Measurements from ENCODE around the gene MIEF1.
"Not testable (repeated sequence)": the region's sequence is repeated elsewhere in the genome, so short reads cannot be mapped to it uniquely, and the experiment has no call there.

MIEF1 gene

DNA sequence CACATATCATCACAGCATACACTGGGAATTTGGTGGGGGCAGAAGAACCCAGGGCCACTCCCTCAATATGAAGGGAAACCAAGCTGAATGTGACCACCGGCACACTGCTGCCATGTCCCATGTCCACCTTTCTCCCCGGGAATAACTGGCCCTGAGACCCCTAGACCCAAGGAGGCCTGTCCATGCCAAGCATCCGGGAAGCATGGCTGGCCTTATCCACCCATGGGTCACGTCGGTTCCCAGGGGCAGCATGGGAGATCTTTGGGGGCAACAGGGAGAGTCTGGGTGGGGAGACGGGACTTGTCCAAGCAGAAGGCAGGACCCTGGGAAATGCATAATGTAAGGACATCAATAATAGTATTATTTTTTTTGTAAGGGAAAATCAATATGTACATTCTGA lies 10.4 kb upstream of the MIEF1 start:
- H3K4me3 Mint-ChIP-seq = no peak overlapping the region
- H3K27ac Mint-ChIP-seq = no peak overlapping the region
- no peaks in the 10 kb centered on the region for H3K36me3 Mint-ChIP-seq (ENCODE audit: low read depth)
- DNase-seq = no peak
- H3K4me1 Mint-ChIP-seq (ENCODE audit: low read depth) = peaks cover 13% of the 10 kb centered on the region
- no peaks in the 10 kb centered on the region for H3K9me3 Mint-ChIP-seq
- H3K27me3 Mint-ChIP-seq = no peaks in the 10 kb centered on the region

DNA sequence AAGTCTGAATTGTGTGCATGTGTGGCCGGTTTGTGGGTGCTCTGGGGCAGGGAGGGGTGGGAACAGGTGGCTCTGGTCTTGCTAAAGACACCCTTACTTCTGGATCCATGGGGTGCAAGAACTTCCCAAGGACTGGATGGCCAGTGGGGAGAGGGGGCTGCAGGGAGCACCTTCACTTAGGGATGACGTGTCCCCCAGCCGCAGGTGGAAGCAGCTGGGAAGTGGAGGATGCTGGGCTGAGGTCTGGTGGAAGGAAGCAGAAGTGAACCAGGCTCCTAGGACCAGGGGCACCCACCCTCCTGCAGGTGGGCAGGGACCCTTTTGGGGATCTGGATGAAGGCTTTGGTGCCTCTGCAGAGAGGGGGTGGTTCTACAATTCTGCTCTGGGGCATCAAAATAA lies 9.9 kb upstream of the MIEF1 start:
- Mint-ChIP-seq H3K4me1 (ENCODE audit: low read depth) (peaks cover 13% of the 10 kb centered on the region), H3K4me3 (no peak overlapping the region), H3K27me3 (no peaks in the 10 kb centered on the region), H3K9me3 (no peaks in the 10 kb centered on the region), H3K27ac (no peak overlapping the region), H3K36me3 (ENCODE audit: low read depth) (no peaks in the 10 kb centered on the region)
- DNase-seq = no peak

DNA sequence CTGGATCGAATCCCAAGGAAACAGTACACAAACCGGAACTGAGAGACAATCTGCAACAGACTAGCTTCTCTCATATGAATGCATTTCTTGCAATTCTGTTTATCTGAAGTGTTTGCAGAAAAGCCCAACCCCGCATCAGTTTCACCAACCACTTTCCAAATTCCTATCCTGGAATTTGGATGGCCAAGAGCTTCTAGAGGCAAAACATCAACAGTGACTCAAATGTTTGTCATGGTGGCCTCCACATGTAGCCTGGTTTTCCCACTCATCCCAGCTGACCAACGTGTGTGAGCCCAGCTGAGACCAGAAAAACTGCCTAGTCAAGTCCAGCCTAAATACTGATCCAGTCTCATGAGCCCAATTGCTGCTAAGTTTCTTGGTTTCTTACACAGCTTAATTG lies 8.3 kb upstream of the MIEF1 start:
- no peak overlapping the region for H3K27ac Mint-ChIP-seq
- no peak for DNase-seq
- H3K36me3 Mint-ChIP-seq (ENCODE audit: low read depth) = no peaks in the 10 kb centered on the region
- no peaks in the 10 kb centered on the region for H3K9me3 Mint-ChIP-seq
- H3K4me1 Mint-ChIP-seq (ENCODE audit: low read depth) = peaks cover 14% of the 10 kb centered on the region
- H3K27me3 Mint-ChIP-seq = no peaks in the 10 kb centered on the region
- H3K4me3 Mint-ChIP-seq = no peak overlapping the region

DNA sequence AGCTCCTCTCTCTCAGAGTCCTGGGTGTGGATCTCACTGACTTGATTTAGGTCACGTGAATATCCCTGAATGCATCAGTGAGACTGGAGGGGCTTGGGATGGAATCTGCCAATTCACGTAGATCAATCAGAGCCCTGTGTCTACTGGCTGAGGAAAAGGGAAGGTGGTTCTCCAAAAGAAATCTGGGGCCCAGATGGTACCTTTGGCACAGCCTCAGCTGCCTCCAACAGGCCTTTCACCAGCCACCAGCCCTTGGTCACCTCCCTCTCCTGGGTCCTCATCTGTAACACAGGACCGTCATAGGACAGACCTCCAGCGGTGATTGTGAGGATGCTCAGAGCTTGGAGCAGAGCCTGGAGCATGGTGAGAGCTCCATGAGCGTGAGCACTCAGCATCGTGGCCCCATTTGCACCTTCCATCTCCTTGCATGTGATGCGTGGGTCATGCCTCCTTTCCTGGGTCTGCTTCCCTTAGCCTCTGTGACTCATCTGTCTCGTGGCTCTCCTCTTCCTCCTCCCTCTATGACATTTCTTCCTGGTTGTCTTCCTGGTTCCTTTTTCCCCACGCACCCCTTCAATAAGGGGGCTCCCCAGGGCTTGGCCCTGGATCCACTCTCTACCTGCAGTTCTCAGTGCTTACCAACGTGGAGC lies 7.5 kb upstream of the MIEF1 start:
- no peak overlapping the region for H3K27ac Mint-ChIP-seq
- H3K36me3 Mint-ChIP-seq (ENCODE audit: low read depth) = no peaks in the 10 kb centered on the region

DNA sequence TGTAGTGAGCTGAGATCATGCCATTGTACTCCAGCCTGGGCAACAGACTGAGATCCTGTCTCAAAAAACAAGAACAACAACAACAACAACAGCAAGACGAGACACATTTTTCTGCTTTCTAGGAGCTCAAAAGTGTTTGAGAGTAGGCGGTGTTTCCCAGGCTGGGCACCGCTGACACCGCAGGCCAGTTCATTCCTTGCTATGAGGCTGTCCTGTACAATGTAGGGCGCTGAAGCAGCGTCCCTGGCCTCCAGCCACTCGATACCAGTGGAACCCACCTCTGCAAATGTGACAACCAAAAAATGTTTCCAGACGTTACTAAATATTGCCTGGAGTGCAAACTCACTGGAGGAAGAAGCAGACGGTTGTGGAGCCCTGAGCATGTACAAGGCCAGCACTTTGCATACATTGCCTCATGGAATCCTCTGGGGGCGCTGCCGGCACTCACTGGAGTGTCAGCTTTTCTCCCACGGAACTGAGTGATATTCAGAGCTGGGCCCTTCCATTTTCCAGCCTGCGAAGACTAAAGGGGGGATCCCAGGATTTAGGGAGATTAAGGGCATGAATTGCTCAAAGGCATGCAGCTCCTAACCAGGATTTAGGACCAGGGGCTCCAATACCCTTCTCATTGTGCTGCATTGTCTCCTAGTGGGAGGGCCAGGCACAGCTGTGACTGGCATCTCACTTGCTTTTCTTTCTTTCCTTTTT lies 5.8 kb upstream of the MIEF1 start:
- H3K4me3 Mint-ChIP-seq = no peak overlapping the region
- peak; percentile 73 for DNase-seq
- no peaks in the 10 kb centered on the region for H3K36me3 Mint-ChIP-seq (ENCODE audit: low read depth)
- no peak overlapping the region for H3K27ac Mint-ChIP-seq
- H3K9me3 Mint-ChIP-seq = no peaks in the 10 kb centered on the region
- H3K27me3 Mint-ChIP-seq = no peaks in the 10 kb centered on the region
- peaks cover 7% of the 10 kb centered on the region for H3K4me1 Mint-ChIP-seq (ENCODE audit: low read depth)

More for the DNA sequence above, 7.5 kb upstream of the MIEF1 start:
- Mint-ChIP-seq H3K4me1 (ENCODE audit: low read depth) (peaks cover 14% of the 10 kb centered on the region), H3K9me3 (no peaks in the 10 kb centered on the region), H3K27me3 (no peaks in the 10 kb centered on the region), H3K4me3 (no peak overlapping the region)
- DNase-seq = no peak

DNA sequence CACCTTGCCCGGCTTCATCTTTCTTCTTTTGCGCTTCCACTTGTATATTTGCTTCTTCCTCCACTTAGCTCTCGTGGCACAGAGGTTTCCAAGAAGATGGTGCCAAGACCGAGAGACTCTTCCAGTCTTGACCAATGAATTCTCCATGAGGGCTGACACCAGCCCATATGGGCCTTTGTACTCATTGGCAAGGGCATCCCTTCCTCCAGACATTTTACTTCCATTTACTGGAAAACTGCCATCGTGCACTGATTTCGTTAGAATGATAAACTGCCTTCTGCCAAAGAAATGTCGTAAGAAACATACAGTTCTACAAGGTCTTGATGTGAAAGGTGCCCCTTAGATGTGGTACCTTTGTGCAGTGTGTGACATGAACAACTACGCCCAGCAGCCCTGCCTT lies 4.7 kb upstream of the MIEF1 start:
- no peak for DNase-seq
- Mint-ChIP-seq H3K9me3 (no peaks in the 10 kb centered on the region), H3K27me3 (no peaks in the 10 kb centered on the region), H3K36me3 (ENCODE audit: low read depth) (peaks cover 3% of the 10 kb centered on the region), H3K27ac (no peak overlapping the region), H3K4me1 (ENCODE audit: low read depth) (peaks cover 11% of the 10 kb centered on the region), H3K4me3 (no peak overlapping the region)

DNA sequence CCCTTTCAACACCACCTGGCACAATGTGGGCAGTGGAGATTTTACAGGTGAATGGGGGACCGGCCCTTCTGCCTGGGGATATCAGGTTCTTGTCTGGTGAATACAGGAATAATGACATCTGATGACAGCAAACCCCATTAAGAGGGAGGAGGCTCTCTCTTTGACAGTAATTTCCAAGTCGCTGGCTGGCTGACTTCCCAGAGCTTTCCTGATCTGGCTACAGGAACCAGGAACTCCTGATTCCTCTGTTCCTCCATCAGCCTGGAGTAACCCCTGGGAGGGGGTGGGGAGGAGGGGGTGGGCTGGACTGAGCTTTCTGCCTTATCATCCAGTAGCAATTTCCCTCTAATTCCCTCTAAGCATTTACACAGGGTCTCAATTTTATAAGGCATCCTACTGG lies 3.7 kb upstream of the MIEF1 start:
- no peak overlapping the region for H3K27ac Mint-ChIP-seq
- H3K9me3 Mint-ChIP-seq = no peaks in the 10 kb centered on the region
- peaks cover 13% of the 10 kb centered on the region for H3K4me1 Mint-ChIP-seq (ENCODE audit: low read depth)
- no peak overlapping the region for H3K4me3 Mint-ChIP-seq
- no peaks in the 10 kb centered on the region for H3K27me3 Mint-ChIP-seq
- DNase-seq = no peak
- peaks cover 11% of the 10 kb centered on the region for H3K36me3 Mint-ChIP-seq (ENCODE audit: low read depth)

DNA sequence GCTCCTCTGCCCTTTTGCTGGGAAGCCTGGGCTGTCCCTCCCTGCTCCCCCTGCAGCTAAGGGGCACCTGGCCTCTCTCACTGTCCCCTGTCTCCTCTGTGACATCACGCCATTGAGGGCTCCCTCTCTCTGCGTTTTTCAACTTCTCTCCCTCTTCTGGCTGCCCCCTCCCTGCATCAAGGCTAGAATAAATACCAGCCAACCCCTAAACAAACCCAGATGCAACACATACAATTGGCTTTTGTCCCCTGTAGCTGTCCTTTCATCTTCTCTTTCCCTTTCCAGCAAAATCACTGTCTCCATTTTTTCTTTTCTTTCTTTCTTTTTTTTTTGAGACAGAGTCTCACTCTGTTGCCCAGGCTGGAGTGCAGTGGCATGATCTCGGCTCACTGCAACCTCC lies 3.3 kb upstream of the MIEF1 start:
- H3K4me1 Mint-ChIP-seq (ENCODE audit: low read depth) = peaks cover 15% of the 10 kb centered on the region
- no peak for DNase-seq
- H3K27me3 Mint-ChIP-seq = no peaks in the 10 kb centered on the region
- peaks cover 16% of the 10 kb centered on the region for H3K36me3 Mint-ChIP-seq (ENCODE audit: low read depth)
- no peaks in the 10 kb centered on the region for H3K9me3 Mint-ChIP-seq
- no peak overlapping the region for H3K4me3 Mint-ChIP-seq
- no peak overlapping the region for H3K27ac Mint-ChIP-seq

DNA sequence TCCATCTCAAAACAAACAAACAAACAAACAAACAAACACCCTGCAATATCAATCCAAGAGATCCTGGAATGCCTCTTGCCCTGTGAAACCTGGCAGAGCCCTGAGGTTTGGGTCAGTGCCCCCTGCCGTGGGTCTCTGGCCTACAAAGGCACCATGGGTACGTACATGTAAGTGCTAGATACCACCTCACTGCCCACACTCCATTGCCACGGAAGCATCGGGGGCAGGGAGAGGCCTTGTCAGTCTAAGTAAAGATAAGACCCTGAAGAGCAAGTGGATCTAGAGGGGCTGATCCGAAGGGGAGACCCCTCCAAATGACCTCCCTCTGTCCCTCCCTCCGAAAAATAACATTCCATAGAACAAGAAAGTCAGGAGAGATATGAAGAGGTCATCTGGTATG lies 2.0 kb upstream of the MIEF1 start:
- Mint-ChIP-seq H3K4me1 (ENCODE audit: low read depth) (peaks cover 25% of the 10 kb centered on the region), H3K36me3 (ENCODE audit: low read depth) (peaks cover 26% of the 10 kb centered on the region), H3K27ac (no peak overlapping the region), H3K9me3 (no peaks in the 10 kb centered on the region), H3K27me3 (no peaks in the 10 kb centered on the region), H3K4me3 (no peak overlapping the region)
- DNase-seq = no peak

DNA sequence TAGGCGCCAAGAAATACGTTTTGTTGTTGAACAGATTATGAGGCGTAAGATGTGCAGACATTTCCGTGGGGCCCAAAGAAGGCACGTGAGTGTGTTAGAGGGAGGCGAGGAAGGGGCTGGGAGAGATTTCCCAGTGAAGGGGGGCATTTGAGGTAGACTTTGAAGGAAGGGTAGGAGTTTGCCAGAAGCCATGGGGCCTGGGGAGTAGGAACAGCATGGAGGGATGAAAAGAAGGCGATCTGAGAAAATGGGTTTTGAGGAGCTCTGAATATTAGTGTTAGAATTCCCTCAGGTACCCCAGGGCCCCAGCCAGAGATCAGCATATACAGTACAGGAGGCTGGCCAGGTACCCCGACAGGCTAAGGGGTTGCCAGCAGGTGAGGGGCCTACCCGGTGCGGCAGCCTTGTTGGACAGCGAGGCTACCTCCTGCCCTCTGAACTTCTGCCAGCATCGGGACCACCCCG lies 414 bp upstream of the MIEF1 start:
- DNase-seq = no peak
- H3K9me3 Mint-ChIP-seq = no peaks in the 10 kb centered on the region
- peaks cover 41% of the 10 kb centered on the region for H3K36me3 Mint-ChIP-seq (ENCODE audit: low read depth)
- peak overlapping the region; percentile 85 for H3K4me3 Mint-ChIP-seq
- peak overlapping the region; percentile 98 for H3K27ac Mint-ChIP-seq
- H3K4me1 Mint-ChIP-seq (ENCODE audit: low read depth) = peaks cover 36% of the 10 kb centered on the region
- no peaks in the 10 kb centered on the region for H3K27me3 Mint-ChIP-seq

DNA sequence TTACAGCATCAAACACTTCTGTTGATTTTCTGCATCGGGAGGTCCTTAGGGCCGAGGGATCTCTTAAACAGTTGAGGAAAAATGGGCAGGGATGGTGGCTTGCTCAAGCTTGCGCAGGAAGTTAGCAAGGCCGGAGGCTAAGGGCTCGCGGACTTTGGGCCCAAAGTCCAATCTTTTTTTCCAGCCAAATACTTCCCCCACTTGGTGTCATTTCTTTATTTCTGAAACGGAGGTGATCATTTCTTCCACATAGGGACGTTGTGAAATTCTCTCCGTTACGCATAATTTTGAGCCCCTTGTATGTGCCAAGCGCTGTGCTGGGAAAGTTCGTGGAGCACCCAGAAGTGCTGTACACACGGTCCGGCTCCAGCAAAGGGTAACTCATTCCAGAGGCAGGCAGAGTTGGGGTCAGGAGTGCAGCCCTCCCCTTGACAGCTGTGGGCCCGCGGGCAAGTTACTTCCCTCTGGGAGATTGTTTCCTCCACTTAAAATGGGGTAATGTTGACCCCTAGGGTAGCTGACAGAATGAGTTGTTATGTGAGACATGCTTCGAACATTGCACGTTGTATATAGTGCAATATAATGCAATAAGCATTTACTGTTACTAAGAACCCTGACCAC lies 809 bp downstream of the MIEF1 start:
- H3K27ac Mint-ChIP-seq = peak overlapping the region; percentile 98
- H3K4me1 Mint-ChIP-seq (ENCODE audit: low read depth) = peaks cover 39% of the 10 kb centered on the region
- H3K36me3 Mint-ChIP-seq (ENCODE audit: low read depth) = peaks cover 51% of the 10 kb centered on the region
- H3K9me3 Mint-ChIP-seq = no peaks in the 10 kb centered on the region
- no peak for DNase-seq
- no peaks in the 10 kb centered on the region for H3K27me3 Mint-ChIP-seq
- peak overlapping the region; percentile 85 for H3K4me3 Mint-ChIP-seq

DNA sequence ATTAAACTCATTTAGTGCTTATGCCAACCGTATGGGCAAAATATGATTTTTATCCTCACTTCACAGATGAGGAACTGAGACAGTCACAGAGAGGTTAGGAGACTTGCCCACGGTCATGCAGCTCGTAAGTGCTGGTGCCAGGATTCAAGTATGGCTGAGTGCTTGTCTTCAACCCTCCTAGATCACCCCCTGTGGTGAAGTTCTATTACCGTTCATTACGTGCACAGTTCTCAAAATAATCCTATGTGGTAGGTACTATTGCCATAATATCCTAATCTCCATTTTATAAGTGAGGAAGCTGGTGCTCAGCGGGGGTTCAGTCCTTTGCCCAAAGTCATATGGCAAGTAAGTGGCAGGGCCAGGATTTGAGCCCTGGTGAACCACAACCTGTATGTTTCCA lies 1.5 kb downstream of the MIEF1 start:
- Mint-ChIP-seq H3K36me3 (ENCODE audit: low read depth) (peaks cover 59% of the 10 kb centered on the region), H3K4me3 (peak overlapping the region; percentile 85), H3K9me3 (no peaks in the 10 kb centered on the region), H3K27me3 (no peaks in the 10 kb centered on the region), H3K27ac (peak overlapping the region; percentile 98), H3K4me1 (ENCODE audit: low read depth) (peaks cover 44% of the 10 kb centered on the region)
- DNase-seq = no peak

DNA sequence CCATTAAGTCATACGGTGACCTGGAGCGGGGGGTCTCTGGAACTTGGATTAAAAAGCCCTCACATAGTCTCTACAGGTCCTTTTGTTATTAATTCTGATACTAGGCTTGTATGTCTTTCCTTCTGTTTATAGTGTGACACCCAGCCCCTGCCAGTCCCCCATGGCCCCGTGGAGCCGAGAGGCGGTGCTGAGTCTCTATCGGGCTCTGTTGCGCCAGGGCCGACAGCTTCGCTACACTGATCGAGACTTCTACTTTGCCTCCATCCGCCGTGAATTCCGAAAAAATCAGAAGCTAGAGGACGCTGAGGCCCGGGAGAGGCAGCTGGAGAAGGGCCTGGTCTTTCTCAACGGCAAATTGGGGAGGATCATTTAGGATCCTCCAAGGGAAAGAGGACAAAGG lies 2.0 kb downstream of the MIEF1 start:
- H3K27me3 Mint-ChIP-seq = no peaks in the 10 kb centered on the region
- DNase-seq = no peak
- peak overlapping the region; percentile 85 for H3K4me3 Mint-ChIP-seq
- peaks cover 45% of the 10 kb centered on the region for H3K4me1 Mint-ChIP-seq (ENCODE audit: low read depth)
- H3K9me3 Mint-ChIP-seq = no peaks in the 10 kb centered on the region
- H3K36me3 Mint-ChIP-seq (ENCODE audit: low read depth) = peaks cover 62% of the 10 kb centered on the region
- peak overlapping the region; percentile 98 for H3K27ac Mint-ChIP-seq

DNA sequence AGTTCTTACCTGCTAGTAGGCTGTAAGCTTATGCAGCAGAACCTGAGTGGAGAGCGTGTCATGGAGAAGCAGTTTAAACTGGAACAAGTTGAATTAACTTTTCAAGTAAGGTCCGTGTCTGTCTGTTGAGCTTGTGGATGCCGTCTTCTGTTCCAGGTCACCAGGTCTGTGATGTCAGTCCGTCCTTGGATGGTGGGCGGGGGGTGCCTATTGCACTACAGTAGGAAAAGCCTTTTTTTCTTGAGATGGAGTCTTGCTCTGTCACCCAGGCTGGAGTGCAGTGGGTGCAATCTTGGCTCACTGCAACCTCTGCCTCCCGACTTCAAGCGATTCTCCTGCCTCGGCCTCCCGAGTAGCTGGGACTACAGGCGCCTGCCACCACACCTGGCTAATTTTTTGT lies 4.9 kb downstream of the MIEF1 start:
- peaks cover 91% of the 10 kb centered on the region for H3K36me3 Mint-ChIP-seq (ENCODE audit: low read depth)
- H3K9me3 Mint-ChIP-seq, H3K4me3 Mint-ChIP-seq, DNase-seq, H3K27me3 Mint-ChIP-seq: not testable (repeated sequence)
- peaks cover 49% of the 10 kb centered on the region for H3K4me1 Mint-ChIP-seq (ENCODE audit: low read depth)
- peak overlapping the region; percentile 54 for H3K27ac Mint-ChIP-seq

DNA sequence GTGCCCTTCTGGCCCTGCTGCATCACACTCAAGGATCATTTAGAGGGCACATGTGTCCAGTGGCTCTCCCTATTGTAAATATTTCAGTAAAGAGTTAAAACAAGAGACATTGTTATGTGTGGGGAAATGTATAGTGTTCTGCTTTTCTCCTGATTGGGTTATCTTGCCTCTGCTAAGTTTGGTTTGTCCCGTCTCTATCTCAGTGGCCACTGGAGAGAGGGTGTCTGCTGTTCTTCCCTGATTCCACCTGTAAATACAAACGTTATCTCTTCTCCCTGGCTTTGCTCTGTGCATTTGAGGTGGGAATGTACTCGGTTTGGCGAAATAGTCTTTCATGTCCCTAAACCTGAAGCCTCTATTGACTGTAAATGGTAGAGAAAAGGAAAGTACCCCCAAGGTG lies 6.3 kb downstream of the MIEF1 start:
- Mint-ChIP-seq H3K36me3 (ENCODE audit: low read depth) (peaks cover 93% of the 10 kb centered on the region), H3K27ac (peak overlapping the region; percentile 83), H3K4me3 (no peak overlapping the region), H3K27me3 (no peaks in the 10 kb centered on the region), H3K9me3 (no peaks in the 10 kb centered on the region), H3K4me1 (ENCODE audit: low read depth) (peaks cover 48% of the 10 kb centered on the region)
- no peak for DNase-seq
